CD4-positive, CD25-positive, alpha-beta regulatory T cell (primary cell): ENCODE results near the gene RPS21. TPM values are rescaled to one million over a fixed set of nuclear protein-coding genes. Genes with fewer than 3 reads are reported as not detected.

Source experiments
- ATAC-seq, 2 donors: fragments of 150-1000 bp; cut with Tn5 transposase; one replicate each; pipeline ENCODE4 v1.10.0; 2021; ENCODE audit warnings: low read depth in 2 of 2, moderate number of reproducible peaks in 2 of 2, moderate library complexity in 1 of 2
- DNase-seq, 3 donors: peaks; one replicate each; pipeline versions ENCODE4 v3.0.0 to v3.0.0-alpha.2; 2012 to 2022; ENCODE audit warnings: mixed read lengths in 1 of 3
- H3K27ac ChIP-seq: one replicate; pipeline ENCODE4 v1.7.0; 2013; ENCODE audit warnings: mild to moderate bottlenecking, low read length; ENCODE audit not compliant: insufficient read depth, poor library complexity, severe bottlenecking
- H3K27me3 ChIP-seq: one replicate; pipeline ENCODE4 v1.7.0; 2013; ENCODE audit warnings: low read length; ENCODE audit not compliant: control insufficient read depth, insufficient read depth
- H3K36me3 ChIP-seq: one replicate; pipeline ENCODE4 v1.7.0; 2013; ENCODE audit warnings: mild to moderate bottlenecking, low read length, moderate library complexity; ENCODE audit not compliant: control insufficient read depth, insufficient read depth
- H3K4me1 ChIP-seq: 2 replicates; pipeline ENCODE4 v1.7.0; 2013; ENCODE audit warnings: mild to moderate bottlenecking, low read length; ENCODE audit not compliant: insufficient read depth, control insufficient read depth, poor library complexity, severe bottlenecking
- H3K4me3 ChIP-seq: one replicate; pipeline ENCODE4 v1.7.0; 2013; ENCODE audit warnings: low read depth, mild to moderate bottlenecking, low read length, moderate library complexity
- H3K9me3 ChIP-seq, 2 experiments: 1 replicate in 1 of 2; 2 replicates in 1 of 2; pipeline ENCODE4 v1.7.0; 2013; ENCODE audit warnings: low read length in 2 of 2, mild to moderate bottlenecking in 1 of 2, moderate library complexity in 1 of 2; ENCODE audit not compliant: control insufficient read depth in 2 of 2
- H3K27ac Mint-ChIP-seq, 3 donors: one replicate each; pipeline ENCODE4 v1.8.0; 2020 to 2022; ENCODE audit warnings: mild to moderate bottlenecking in 3 of 3, mixed read lengths in 3 of 3, moderate library complexity in 2 of 3
- H3K27me3 Mint-ChIP-seq: one replicate; pipeline ENCODE4 v1.8.0; 2022; ENCODE audit warnings: mild to moderate bottlenecking, mixed read lengths
- H3K36me3 Mint-ChIP-seq: one replicate; pipeline ENCODE4 v1.8.0; 2020; ENCODE audit warnings: mixed read lengths
- H3K4me1 Mint-ChIP-seq, 4 donors: one replicate each; pipeline ENCODE4 v1.8.0; 2020 to 2022; ENCODE audit warnings: mixed read lengths in 4 of 4, mild to moderate bottlenecking in 1 of 4
- H3K4me3 Mint-ChIP-seq, 4 donors: one replicate each; pipeline ENCODE4 v1.8.0; 2020 to 2022; ENCODE audit warnings: mild to moderate bottlenecking in 4 of 4, mixed read lengths in 4 of 4, moderate library complexity in 3 of 4
- H3K9me3 Mint-ChIP-seq, 7 donors: one replicate each; pipeline ENCODE4 v1.8.0; 2020 to 2022; ENCODE audit warnings: mixed read lengths in 7 of 7, mild to moderate bottlenecking in 3 of 7, moderate library complexity in 2 of 7
- polyA plus RNA-seq, 4 donors: library from polyadenylated mRNA; unstranded; fragments of 300-500 nt; fragmentation: Illumina TruSeq; gene quantifications; one replicate each; pipeline ENCODE4 v1.2.3, GENCODE V29; 2021
- total RNA-seq: library from RNA; stranded (reverse); gene quantifications from one replicate; pipeline ENCODE4 v1.2.3, GENCODE V29; 2022

The RPS21 gene
- total and polyA plus RNA-seq, 5 donors from 2014 or later, result 1,945 to 3,094 (median 2,256) TPM

DNA sequence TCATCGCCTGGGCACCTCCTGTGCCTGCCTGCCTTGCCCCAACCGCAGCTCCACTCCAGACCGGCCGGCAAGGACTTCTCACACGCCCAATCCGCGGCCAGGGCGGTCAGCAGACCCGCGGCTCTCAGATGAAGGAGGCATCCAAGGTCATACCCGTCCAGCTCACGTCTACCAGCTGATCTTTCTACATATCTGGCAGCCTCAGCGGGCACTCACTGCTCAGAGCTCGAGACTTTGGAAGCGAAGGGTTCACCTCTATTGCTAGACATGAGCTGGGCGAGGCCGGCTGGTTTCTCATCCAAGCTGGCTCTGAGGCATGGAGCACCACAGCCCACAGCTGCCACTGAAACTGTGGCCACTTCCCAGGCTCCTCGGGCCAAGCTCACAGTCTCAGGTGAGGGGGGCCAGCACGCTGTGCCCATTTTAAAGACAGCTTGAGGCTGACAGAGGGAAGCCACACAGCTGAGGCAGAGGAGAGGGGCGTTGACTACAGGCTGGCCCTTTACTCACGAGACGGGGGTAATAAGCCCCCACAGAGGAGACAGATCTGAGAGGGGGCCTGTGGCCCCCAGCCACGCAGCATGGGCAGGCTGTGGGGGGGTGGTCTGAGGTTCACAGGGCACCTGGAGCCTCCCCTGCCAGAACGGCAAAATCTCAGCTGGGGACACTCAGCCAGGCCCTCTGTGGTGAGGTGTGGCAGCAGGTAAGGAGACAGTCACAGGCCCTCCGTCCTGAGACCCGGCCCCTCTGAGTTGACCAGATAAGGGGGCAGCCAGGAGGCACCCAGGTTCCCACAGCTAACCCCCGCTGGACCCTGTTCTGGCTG lies 21.8 kb upstream of the RPS21 start:
- Histone ChIP-seq H3K4me1 (peaks cover 25% of the 10 kb centered on the region), H3K27ac (no peak overlapping the region), H3K27me3 (no peaks in the 10 kb centered on the region), H3K36me3 (no peaks in the 10 kb centered on the region), H3K4me3 (no peak overlapping the region), H3K9me3 (no peaks in the 10 kb centered on the region)
- no peaks in the 10 kb centered on the region for H3K9me3 Mint-ChIP-seq
- peaks cover 0 to 7% (median 0%) of the 10 kb centered on the region in 4 donors for H3K4me1 Mint-ChIP-seq
- H3K4me3 Mint-ChIP-seq, result peak overlapping the region in 2 of 4 donors; percentile 27 to 35
- H3K36me3 Mint-ChIP-seq, result no peaks in the 10 kb centered on the region
- H3K27me3 Mint-ChIP-seq, result peaks cover 37% of the 10 kb centered on the region
- ATAC-seq (no peak), DNase-seq (no peak)
- no peak overlapping the region for H3K27ac Mint-ChIP-seq

DNA sequence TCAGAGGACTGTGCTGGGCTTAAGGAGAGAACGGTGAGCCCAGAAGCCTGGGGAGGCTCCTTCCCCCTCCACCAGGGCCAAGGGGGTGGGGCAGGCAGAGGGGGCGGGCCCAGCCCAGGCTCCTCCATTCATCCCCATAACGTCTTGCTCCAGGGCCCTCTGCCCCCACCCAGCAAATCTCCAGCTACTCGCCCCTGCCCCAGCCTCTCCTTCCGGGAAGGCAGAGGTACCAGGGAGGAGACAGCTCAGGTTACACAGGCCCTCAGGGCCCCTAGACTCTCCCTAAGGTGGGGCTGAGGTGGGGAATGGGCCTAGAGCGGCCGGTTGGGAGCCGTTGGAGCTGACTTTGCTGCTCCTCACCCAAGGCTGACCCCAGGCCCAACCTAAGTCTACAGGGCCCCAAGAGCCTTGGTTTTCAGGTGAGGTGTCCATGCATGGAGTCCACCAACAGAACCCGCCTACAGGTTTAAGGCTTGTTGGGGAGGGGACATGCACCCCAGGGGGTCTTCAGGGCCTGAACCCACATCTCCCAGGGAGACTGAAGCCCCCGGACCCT lies 21.0 kb upstream of the RPS21 start:
- H3K27me3 Mint-ChIP-seq, result peaks cover 37% of the 10 kb centered on the region
- H3K4me3 Mint-ChIP-seq, result peak overlapping the region in 1 of 4 donors; percentile 21

DNA sequence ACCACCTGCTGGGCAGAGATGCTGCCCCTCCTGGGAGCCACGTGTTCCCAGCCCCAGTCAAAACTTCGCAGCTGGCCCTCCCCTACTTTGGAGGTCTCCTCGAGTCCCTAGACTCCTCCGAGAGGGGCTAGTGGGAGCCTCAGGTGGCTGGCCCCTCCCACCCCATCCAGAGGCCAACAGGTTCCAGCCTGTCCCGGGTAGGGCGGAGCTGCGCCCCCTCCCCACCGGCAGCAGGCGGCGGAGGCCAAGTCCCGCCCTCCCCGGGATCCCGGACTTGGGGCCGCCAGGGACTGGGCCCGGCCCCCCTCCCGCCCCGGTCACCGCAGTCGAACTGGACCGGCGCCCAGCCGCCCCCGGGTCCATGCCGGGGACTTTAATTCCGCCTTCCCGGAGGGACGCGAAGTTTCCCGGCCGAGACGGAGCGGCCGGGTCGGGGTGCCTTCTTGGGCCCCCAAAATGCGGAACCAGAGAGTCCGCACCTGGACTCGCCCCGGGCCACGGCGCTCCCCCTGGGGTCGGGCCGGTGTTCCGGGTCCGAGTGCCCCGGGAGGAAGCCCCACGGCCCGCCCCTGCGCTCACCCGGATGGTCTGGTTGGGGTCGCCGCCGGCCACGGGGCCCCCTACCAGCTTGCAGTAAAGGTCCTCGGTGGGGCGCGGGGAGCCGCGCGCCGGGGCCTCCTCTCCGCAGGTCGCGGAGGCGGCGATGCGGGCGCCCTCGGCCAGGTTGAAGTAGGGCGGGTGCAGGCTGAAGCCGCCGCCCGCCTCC lies 20.4 kb upstream of the RPS21 start:
- no peak for DNase-seq
- no peak overlapping the region for H3K27ac ChIP-seq
- peak overlapping the region in 1 of 4 donors; percentile 21 for H3K4me3 Mint-ChIP-seq
- H3K27ac Mint-ChIP-seq, result no peak overlapping the region
- peaks cover 0 to 7% (median 0%) of the 10 kb centered on the region in 4 donors for H3K4me1 Mint-ChIP-seq
- no peaks in the 10 kb centered on the region for H3K27me3 ChIP-seq
- H3K9me3 Mint-ChIP-seq, result no peaks in the 10 kb centered on the region
- H3K36me3 Mint-ChIP-seq, result no peaks in the 10 kb centered on the region
- H3K36me3 ChIP-seq, result no peaks in the 10 kb centered on the region
- peaks cover 25% of the 10 kb centered on the region for H3K4me1 ChIP-seq
- H3K9me3 ChIP-seq, result no peaks in the 10 kb centered on the region
- H3K27me3 Mint-ChIP-seq, result peaks cover 37% of the 10 kb centered on the region
- H3K4me3 ChIP-seq, result no peak overlapping the region
- no peak for ATAC-seq

More for the DNA sequence above, 21.0 kb upstream of the RPS21 start:
- H3K9me3 ChIP-seq, result no peaks in the 10 kb centered on the region
- Mint-ChIP-seq H3K4me1 (peaks cover 0 to 7% (median 0%) of the 10 kb centered on the region in 4 donors), H3K27ac (no peak overlapping the region), H3K9me3 (no peaks in the 10 kb centered on the region), H3K36me3 (no peaks in the 10 kb centered on the region)
- no peaks in the 10 kb centered on the region for H3K36me3 ChIP-seq
- no peaks in the 10 kb centered on the region for H3K27me3 ChIP-seq
- ATAC-seq (no peak), DNase-seq (no peak)
- H3K4me1 ChIP-seq, result peaks cover 25% of the 10 kb centered on the region
- H3K27ac ChIP-seq, result no peak overlapping the region
- no peak overlapping the region for H3K4me3 ChIP-seq

DNA sequence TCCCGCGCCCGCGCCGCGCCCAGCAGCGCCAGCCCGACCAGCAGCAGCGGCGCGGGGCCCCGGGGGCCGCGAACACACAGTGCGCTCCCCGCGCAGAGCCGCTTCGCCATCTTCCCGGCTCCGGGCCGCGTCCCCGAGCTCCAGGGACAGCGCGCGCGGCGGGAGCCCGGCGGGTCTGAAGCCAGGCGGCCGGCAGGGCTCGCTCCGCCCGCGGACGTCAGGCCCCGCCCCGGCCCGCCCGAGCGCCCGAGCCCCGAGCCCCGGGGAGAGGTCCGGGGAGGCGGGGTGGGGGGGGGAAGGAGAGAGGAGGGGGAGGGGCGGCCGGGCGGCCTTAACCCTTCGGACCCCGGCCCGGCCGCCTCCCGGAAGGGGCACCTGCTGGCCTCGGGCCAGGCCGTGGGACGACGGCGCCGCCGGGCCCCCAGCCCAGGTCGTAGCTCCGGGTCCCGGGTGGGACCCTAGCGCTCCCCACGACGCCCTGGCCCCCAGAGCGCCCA lies 19.7 kb upstream of the RPS21 start, which contains the start of gene LAMA5:
Gene LAMA5 (minus strand): TSS at position 177 of the 497 bp plus-strand sequence. CDS start 67 bp downstream, at position 110.
- peaks cover 0 to 7% (median 0%) of the 10 kb centered on the region in 4 donors for H3K4me1 Mint-ChIP-seq
- Histone ChIP-seq H3K9me3 (no peaks in the 10 kb centered on the region), H3K27me3 (no peaks in the 10 kb centered on the region), H3K27ac (no peak within 1 kb of the TSS), H3K36me3 (no peaks in the 10 kb centered on the region), H3K4me1 (peaks cover 25% of the 10 kb centered on the region), H3K4me3 (no peak within 1 kb of the TSS)
- H3K27ac Mint-ChIP-seq, result no peak within 1 kb of the TSS
- peak within 1 kb of the TSS in 3 of 4 donors; percentile 56 to 71 (median 70) for H3K4me3 Mint-ChIP-seq
- ATAC-seq (no peak), DNase-seq (no peak)
- H3K36me3 Mint-ChIP-seq, result no peaks in the 10 kb centered on the region
- no peaks in the 10 kb centered on the region for H3K9me3 Mint-ChIP-seq
- H3K27me3 Mint-ChIP-seq, result peaks cover 37% of the 10 kb centered on the region

GRCh38 chr20:62367633-62368391 lies 19.1 kb upstream of the RPS21 start:
- Histone ChIP-seq H3K36me3 (no peaks in the 10 kb centered on the region), H3K27ac (no peak overlapping the region), H3K4me1 (peaks cover 25% of the 10 kb centered on the region), H3K4me3 (no peak overlapping the region), H3K27me3 (no peaks in the 10 kb centered on the region), H3K9me3 (no peaks in the 10 kb centered on the region)
- no peak overlapping the region for H3K27ac Mint-ChIP-seq
- H3K9me3 Mint-ChIP-seq, result no peaks in the 10 kb centered on the region
- H3K4me1 Mint-ChIP-seq, result peaks cover 0 to 7% (median 0%) of the 10 kb centered on the region in 4 donors
- no peak for ATAC-seq
- H3K36me3 Mint-ChIP-seq, result no peaks in the 10 kb centered on the region
- peak overlapping the region in 3 of 4 donors; percentile 56 to 71 (median 70) for H3K4me3 Mint-ChIP-seq
- H3K27me3 Mint-ChIP-seq, result peaks cover 34% of the 10 kb centered on the region
- DNase-seq, result peak in 1 of 3 donors; percentile 18

DNA sequence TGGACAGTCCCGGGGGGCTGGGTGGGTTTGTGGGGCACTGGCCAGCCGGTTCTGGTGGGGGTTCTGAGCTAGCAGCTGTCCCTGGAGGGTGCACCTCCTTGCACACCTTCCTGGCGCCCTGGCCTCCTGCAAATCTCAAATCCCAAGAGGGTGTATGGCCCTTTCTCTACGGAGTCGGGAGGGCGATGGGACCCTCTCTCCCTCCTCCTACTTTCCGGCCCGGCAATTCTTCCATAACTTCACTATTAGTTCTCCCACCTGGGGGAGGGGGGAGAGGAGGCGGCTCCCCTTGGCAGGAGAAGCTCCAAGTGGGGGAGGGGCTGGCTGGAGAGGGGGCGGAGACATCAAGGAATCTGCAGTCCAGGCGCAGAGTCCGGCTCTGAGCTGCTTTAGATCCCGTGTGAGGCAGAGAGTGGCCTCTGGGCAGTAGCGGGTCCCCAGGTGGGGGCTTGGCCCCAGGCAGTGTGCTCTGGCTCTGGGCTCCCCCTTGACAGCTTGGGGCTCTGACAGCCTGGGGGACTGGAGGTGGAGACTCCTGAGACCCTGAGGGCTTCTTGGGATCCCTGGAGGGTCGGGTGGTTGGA lies 18.4 kb upstream of the RPS21 start:
- H3K9me3 Mint-ChIP-seq, result no peaks in the 10 kb centered on the region
- DNase-seq (no peak), ATAC-seq (no peak)
- H3K27me3 ChIP-seq, result no peaks in the 10 kb centered on the region
- no peak overlapping the region for H3K27ac Mint-ChIP-seq
- H3K36me3 Mint-ChIP-seq, result no peaks in the 10 kb centered on the region
- H3K9me3 ChIP-seq, result no peaks in the 10 kb centered on the region
- H3K36me3 ChIP-seq, result no peaks in the 10 kb centered on the region
- peaks cover 0 to 7% (median 0%) of the 10 kb centered on the region in 4 donors for H3K4me1 Mint-ChIP-seq
- no peak overlapping the region for H3K4me3 ChIP-seq
- H3K4me3 Mint-ChIP-seq, result peak overlapping the region in 3 of 4 donors; percentile 15 to 69 (median 16)
- H3K27me3 Mint-ChIP-seq, result peaks cover 35% of the 10 kb centered on the region
- peaks cover 25% of the 10 kb centered on the region for H3K4me1 ChIP-seq
- H3K27ac ChIP-seq, result peak overlapping the region; percentile 5
